Neural crest cell (in vitro differentiated cells): ENCODE results near the gene MAP7D2. TPM values are rescaled to one million over a fixed set of nuclear protein-coding genes. Genes with fewer than 3 reads are reported as not detected.

Experiments
- DNase-seq: peaks from one replicate; pipeline ENCODE4 v3.0.0; 2021; ENCODE audit warnings: low read depth, mixed read lengths, low spot score
- H3K27ac Mint-ChIP-seq: one replicate; pipeline ENCODE4 v1.8.0; 2021; ENCODE audit warnings: mild to moderate bottlenecking, mixed read lengths; ENCODE audit not compliant: unreplicated experiment
- H3K27me3 Mint-ChIP-seq: 2 replicates; pipeline ENCODE4 v1.8.0; 2021; ENCODE audit warnings: low read depth, mild to moderate bottlenecking, mixed read lengths
- H3K36me3 Mint-ChIP-seq: 2 replicates; pipeline ENCODE4 v1.8.0; 2021; ENCODE audit warnings: low read depth, mild to moderate bottlenecking, mixed read lengths
- H3K4me1 Mint-ChIP-seq: 2 replicates; pipeline ENCODE4 v1.8.0; 2021; ENCODE audit warnings: mixed read lengths
- H3K4me3 Mint-ChIP-seq: one replicate; pipeline ENCODE4 v1.8.0; 2021; ENCODE audit warnings: mild to moderate bottlenecking, mixed read lengths
- H3K9me3 Mint-ChIP-seq: 2 replicates; pipeline ENCODE4 v1.8.0; 2021; ENCODE audit warnings: mixed read lengths
- CTCF ChIP-seq: fragments of 200-600 bp; sonication (generic); conservative IDR thresholded peaks from 2 replicates; pipeline ENCODE4 v1.5.0; 2021; ENCODE audit warnings: antibody characterized with exemption, mild to moderate bottlenecking
- total RNA-seq: library from RNA; stranded (reverse); gene quantifications from 2 replicates; pipeline ENCODE4 v1.2.1, GENCODE V29; 2021

MAP7D2 gene
- total RNA-seq, 1 donor from 2014 or later, result 6.5 TPM

GRCh38 chrX:20032201-20032600 lies 84.5 kb downstream of the MAP7D2 start:
- no peak for TF ChIP-seq CTCF
- no peak for DNase-seq
- Mint-ChIP-seq H3K36me3 (peaks cover 2% of the 10 kb centered on the region), H3K4me1 (no peaks in the 10 kb centered on the region), H3K27me3 (no peaks in the 10 kb centered on the region), H3K9me3 (peaks cover 5% of the 10 kb centered on the region), H3K27ac (no peak overlapping the region), H3K4me3 (no peak overlapping the region)

DNA sequence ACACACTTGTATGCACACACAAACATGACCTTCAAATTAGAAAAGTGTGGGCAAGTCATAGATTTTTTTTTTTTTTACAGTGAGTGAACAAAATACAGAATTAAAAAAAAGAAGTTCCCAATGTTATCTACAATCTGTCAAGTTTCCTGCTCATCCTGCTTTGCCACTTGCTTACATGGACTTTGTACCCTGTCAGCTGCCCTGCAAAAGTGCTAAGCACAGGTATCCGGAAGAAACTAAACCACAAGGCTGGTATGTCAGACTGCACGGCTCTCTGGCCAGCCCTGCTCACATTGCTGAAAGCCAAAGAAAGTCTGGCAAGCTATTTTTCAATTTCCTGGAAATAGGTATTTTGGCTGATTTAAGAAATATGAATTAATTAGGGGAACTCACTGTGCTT lies 87.0 kb downstream of the MAP7D2 start:
- TF ChIP-seq CTCF, result no peak
- DNase-seq, result no peak
- H3K27ac Mint-ChIP-seq, result no peak overlapping the region
- H3K4me1 Mint-ChIP-seq, result no peaks in the 10 kb centered on the region
- H3K9me3 Mint-ChIP-seq, result peaks cover 3% of the 10 kb centered on the region
- H3K36me3 Mint-ChIP-seq, result peaks cover 2% of the 10 kb centered on the region
- no peak overlapping the region for H3K4me3 Mint-ChIP-seq
- no peaks in the 10 kb centered on the region for H3K27me3 Mint-ChIP-seq

DNA sequence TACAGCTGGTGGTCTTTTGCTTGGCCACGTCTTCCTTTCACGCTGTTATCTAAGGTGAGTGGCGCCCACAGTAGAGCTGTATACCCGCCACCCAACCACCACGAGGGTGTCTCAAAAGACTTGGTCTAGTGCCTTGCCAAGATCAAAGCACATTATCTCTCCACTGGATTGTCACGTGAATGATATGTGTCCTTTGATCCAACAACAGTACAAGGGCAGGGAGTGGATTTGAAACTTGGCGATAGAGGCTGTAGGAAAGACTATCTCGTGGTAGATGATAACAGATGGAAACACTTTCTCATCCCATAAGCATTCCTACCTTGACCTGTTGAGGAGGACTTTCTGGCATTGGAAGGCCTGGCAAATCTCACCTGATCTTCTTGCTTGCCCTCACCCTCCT lies 88.1 kb downstream of the MAP7D2 start:
- Mint-ChIP-seq H3K4me3 (no peak overlapping the region), H3K27ac (peak overlapping the region; percentile 75), H3K36me3 (peaks cover 4% of the 10 kb centered on the region), H3K9me3 (peaks cover 3% of the 10 kb centered on the region), H3K4me1 (no peaks in the 10 kb centered on the region), H3K27me3 (no peaks in the 10 kb centered on the region)
- TF ChIP-seq CTCF, result no peak
- no peak for DNase-seq

GRCh38 chrX:20026278-20026677 lies 90.4 kb downstream of the MAP7D2 start:
- H3K27ac Mint-ChIP-seq, result no peak overlapping the region
- no peak for DNase-seq
- no peaks in the 10 kb centered on the region for H3K4me1 Mint-ChIP-seq
- no peaks in the 10 kb centered on the region for H3K27me3 Mint-ChIP-seq
- H3K9me3 Mint-ChIP-seq, result peaks cover 5% of the 10 kb centered on the region
- H3K4me3 Mint-ChIP-seq, result no peak overlapping the region
- peaks cover 13% of the 10 kb centered on the region for H3K36me3 Mint-ChIP-seq
- TF ChIP-seq CTCF, result no peak

GRCh38 chrX:20019672-20020365 lies 96.9 kb downstream of the MAP7D2 start:
- TF ChIP-seq CTCF, result no peak
- peak overlapping the region; percentile 23 for H3K27ac Mint-ChIP-seq
- peaks cover 34% of the 10 kb centered on the region for H3K36me3 Mint-ChIP-seq
- no peaks in the 10 kb centered on the region for H3K4me1 Mint-ChIP-seq
- H3K27me3 Mint-ChIP-seq, result no peaks in the 10 kb centered on the region
- no peak overlapping the region for H3K4me3 Mint-ChIP-seq
- H3K9me3 Mint-ChIP-seq, result peaks cover 17% of the 10 kb centered on the region
- no peak for DNase-seq
